ENCODE data around the gene PGPEP1.

DNA sequence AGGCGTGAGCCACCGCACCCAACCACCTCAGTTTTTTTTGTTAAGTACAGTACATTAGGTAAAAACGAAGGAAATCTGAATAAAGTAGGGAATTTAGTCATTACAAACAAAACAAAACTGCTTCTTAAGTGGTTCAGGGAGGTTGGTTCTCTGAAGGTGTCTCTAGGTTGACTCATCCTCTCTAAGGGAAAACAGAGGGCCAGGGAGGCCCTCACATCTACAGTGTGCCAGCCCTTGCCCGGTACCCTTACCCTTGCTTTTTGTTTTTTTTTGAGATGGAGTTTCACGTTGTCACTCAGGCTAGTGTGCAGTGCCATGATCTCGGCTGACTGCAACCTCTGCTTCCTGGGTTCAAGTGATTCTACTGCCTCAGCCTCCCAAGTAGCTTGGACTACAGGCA lies 41.8 kb upstream of the PGPEP1 start:
- TF ChIP-seq, protein P1, sequence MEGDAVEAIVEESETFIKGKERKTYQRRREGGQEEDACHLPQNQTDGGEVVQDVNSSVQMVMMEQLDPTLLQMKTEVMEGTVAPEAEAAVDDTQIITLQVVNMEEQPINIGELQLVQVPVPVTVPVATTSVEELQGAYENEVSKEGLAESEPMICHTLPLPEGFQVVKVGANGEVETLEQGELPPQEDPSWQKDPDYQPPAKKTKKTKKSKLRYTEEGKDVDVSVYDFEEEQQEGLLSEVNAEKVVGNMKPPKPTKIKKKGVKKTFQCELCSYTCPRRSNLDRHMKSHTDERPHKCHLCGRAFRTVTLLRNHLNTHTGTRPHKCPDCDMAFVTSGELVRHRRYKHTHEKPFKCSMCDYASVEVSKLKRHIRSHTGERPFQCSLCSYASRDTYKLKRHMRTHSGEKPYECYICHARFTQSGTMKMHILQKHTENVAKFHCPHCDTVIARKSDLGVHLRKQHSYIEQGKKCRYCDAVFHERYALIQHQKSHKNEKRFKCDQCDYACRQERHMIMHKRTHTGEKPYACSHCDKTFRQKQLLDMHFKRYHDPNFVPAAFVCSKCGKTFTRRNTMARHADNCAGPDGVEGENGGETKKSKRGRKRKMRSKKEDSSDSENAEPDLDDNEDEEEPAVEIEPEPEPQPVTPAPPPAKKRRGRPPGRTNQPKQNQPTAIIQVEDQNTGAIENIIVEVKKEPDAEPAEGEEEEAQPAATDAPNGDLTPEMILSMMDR (conservative IDR thresholded peaks at IDR 0.05; ENCODE audit: low read depth, low read length): no peak
- TF ChIP-seq EZH2 (IDR thresholded peaks at IDR 0.05; ENCODE audit: low read length, unreplicated experiment) (no peak), EZH2phosphoT487 (IDR thresholded peaks at IDR 0.05; ENCODE audit: borderline replicate concordance, low read length) (no peak)
